Activated CD8-positive, alpha-beta T cell treated with anti-CD3 and anti-CD28 coated beads for 36 hours (primary cell): ENCODE data around the gene OCA2. TPM values are rescaled to one million over a fixed set of nuclear protein-coding genes. Genes with fewer than 3 reads are reported as not detected.
"Not testable (repeated sequence)": the region's sequence is repeated elsewhere in the genome, so short reads cannot be mapped to it uniquely, and the experiment has no call there.

Source experiments
- ATAC-seq: fragments of 200-7000 bp; cut with Tn5 transposase; one replicate; pipeline ENCODE4 v1.10.0; 2021; ENCODE audit warnings: mild to moderate bottlenecking, moderate library complexity
- CTCF ChIA-PET: fragments of 350-600 bp; sonication (Branson Sonifier 250); formaldehyde crosslinking; loops from one replicate; lab custom pipeline; 2021; ENCODE audit warnings: antibody characterized with exemption; lab: Charles Lee
- POLR2A ChIA-PET: fragments of 350-600 bp; sonication (Branson Sonifier 250); formaldehyde crosslinking; loops from one replicate; lab custom pipeline; 2021; ENCODE audit warnings: antibody characterized with exemption; lab: Charles Lee
- DNase-seq: peaks from one replicate; pipeline ENCODE4 v3.0.0-alpha.2; 2020
- H3K27ac Mint-ChIP-seq: one replicate; pipeline ENCODE4 v1.8.0; 2021; ENCODE audit warnings: mild to moderate bottlenecking, mixed read lengths
- H3K27me3 Mint-ChIP-seq: one replicate; pipeline ENCODE4 v1.8.0; 2021; ENCODE audit warnings: mixed read lengths
- H3K36me3 Mint-ChIP-seq: one replicate; pipeline ENCODE4 v1.8.0; 2021; ENCODE audit warnings: low read depth, mixed read lengths
- H3K4me1 Mint-ChIP-seq: one replicate; pipeline ENCODE4 v1.8.0; 2021; ENCODE audit warnings: low read depth, mixed read lengths
- H3K4me3 Mint-ChIP-seq: one replicate; pipeline ENCODE4 v1.8.0; 2021; ENCODE audit warnings: mild to moderate bottlenecking, moderate library complexity, mixed read lengths
- H3K9me3 Mint-ChIP-seq: one replicate; pipeline ENCODE4 v1.8.0; 2021; ENCODE audit warnings: mixed read lengths
- CTCF ChIP-seq: fragments of 200-600 bp; IDR thresholded peaks from one replicate; pipeline ENCODE4 v1.8.0; 2022; ENCODE audit warnings: antibody characterized with exemption, mild to moderate bottlenecking
- intact Hi-C: fragments of 100-400 bp; cut with micrococcal nuclease; formaldehyde crosslinking; loops from one replicate; pipeline ENCODE4 v1.10.0; 2022
- total RNA-seq, 2 experiments: library from RNA; stranded (reverse); gene quantifications; one replicate each; pipeline ENCODE4 v1.2.3, GENCODE V29; 2021

The OCA2 gene
- total RNA-seq = not detected

- H3K27ac Mint-ChIP-seq = no peak within 1 kb of the TSS
Measured at GRCh38 chr15:28098766-28099554, at the start of gene OCA2. Gene OCA2 (minus strand): TSS chr15:28099315. CDS start chr15:28081874, 17,441 bp downstream.

GRCh38 chr15:28147801-28148200 lies 48.7 kb upstream of the OCA2 start:
- intact Hi-C loops = no loop called here
- Mint-ChIP-seq H3K27me3 (no peaks in the 10 kb centered on the region), H3K4me1 (no peaks in the 10 kb centered on the region), H3K27ac (no peak overlapping the region), H3K4me3 (no peak overlapping the region), H3K9me3 (peaks cover 24% of the 10 kb centered on the region), H3K36me3 (peaks cover 60% of the 10 kb centered on the region)
- ATAC-seq (no peak), DNase-seq (no peak)
- POLR2A ChIA-PET = no interaction called here
- CTCF ChIA-PET = no interaction called here
- no peak for TF ChIP-seq CTCF

More at GRCh38 chr15:28098766-28099554, at the start of gene OCA2:
- peak; percentile 24 for TF ChIP-seq CTCF
- Mint-ChIP-seq H3K9me3 (no peaks in the 10 kb centered on the region), H3K4me1 (peaks cover 21% of the 10 kb centered on the region), H3K4me3 (peak within 1 kb of the TSS; percentile 21), H3K36me3 (peaks cover 5% of the 10 kb centered on the region), H3K27me3 (peaks cover 57% of the 10 kb centered on the region)
- ChIA-PET CTCF (no interaction called here), POLR2A (interaction anchor here (0.8 kb wide), 1 partner anchor 9 kb away, joined by 4 read pairs; no protein-coding TSS in a partner anchor)
- intact Hi-C loops = no loop called here
- DNase-seq = peak; percentile 58
- peak; percentile 11 for ATAC-seq

GRCh38 chr15:28145419-28145818 lies 46.3 kb upstream of the OCA2 start:
- POLR2A ChIA-PET, ATAC-seq: not testable (repeated sequence)

GRCh38 chr15:28140062-28140461 lies 40.9 kb upstream of the OCA2 start:
- intact Hi-C loops = no loop called here
- H3K4me3 Mint-ChIP-seq = no peak overlapping the region
- no peaks in the 10 kb centered on the region for H3K9me3 Mint-ChIP-seq
- no peak overlapping the region for H3K27ac Mint-ChIP-seq
- H3K4me1 Mint-ChIP-seq = peaks cover 12% of the 10 kb centered on the region
- H3K27me3 Mint-ChIP-seq = no peaks in the 10 kb centered on the region
- TF ChIP-seq CTCF = no peak
- ChIA-PET CTCF (no interaction called here), POLR2A (no interaction called here)
- ATAC-seq (no peak), DNase-seq (no peak)
- H3K36me3 Mint-ChIP-seq = peaks cover 34% of the 10 kb centered on the region

More at GRCh38 chr15:28145419-28145818, 46.3 kb upstream of the OCA2 start:
- H3K27me3 Mint-ChIP-seq, H3K4me3 Mint-ChIP-seq, intact Hi-C loops, CTCF ChIA-PET, DNase-seq, H3K4me1 Mint-ChIP-seq, H3K27ac Mint-ChIP-seq: not testable (repeated sequence)
- H3K36me3 Mint-ChIP-seq = peaks cover 50% of the 10 kb centered on the region
- peaks cover 20% of the 10 kb centered on the region for H3K9me3 Mint-ChIP-seq

- Mint-ChIP-seq H3K36me3 (peaks cover 24% of the 10 kb centered on the region), H3K4me1 (peaks cover 12% of the 10 kb centered on the region)
- H3K4me3 Mint-ChIP-seq, H3K9me3 Mint-ChIP-seq, POLR2A ChIA-PET, intact Hi-C loops, H3K27ac Mint-ChIP-seq, DNase-seq, H3K27me3 Mint-ChIP-seq, ATAC-seq: not testable (repeated sequence)
- CTCF ChIA-PET = interaction anchor here (1.2 kb wide), 1 partner anchor 11 kb away, joined by 5 read pairs; no protein-coding TSS in a partner anchor
Measured at GRCh38 chr15:28137408-28138039, 38.4 kb upstream of the OCA2 start.

- intact Hi-C loops, H3K27me3 Mint-ChIP-seq, H3K27ac Mint-ChIP-seq, POLR2A ChIA-PET, H3K4me3 Mint-ChIP-seq, H3K9me3 Mint-ChIP-seq: not testable (repeated sequence)
- ATAC-seq = peak; percentile 86
- CTCF ChIA-PET = interaction anchor here (1.4 kb wide), 1 partner anchor 11 kb away, joined by 5 read pairs; no protein-coding TSS in a partner anchor
- H3K36me3 Mint-ChIP-seq = peaks cover 19% of the 10 kb centered on the region
- peak; percentile 13 for DNase-seq
- peaks cover 12% of the 10 kb centered on the region for H3K4me1 Mint-ChIP-seq
Measured at GRCh38 chr15:28136236-28136904, 37.3 kb upstream of the OCA2 start.
